HG02571 (cell line): ENCODE data around the gene ADCY7.
"Not testable (repeated sequence)": the region's sequence is repeated elsewhere in the genome, so short reads cannot be mapped to it uniquely, and the experiment has no call there.

Source experiments
- ATAC-seq: cut with Tn5 transposase; IDR thresholded peaks from one replicate; pipeline ENCODE4 v1.9.1; 2021; ENCODE audit warnings: mild to moderate bottlenecking, moderate library complexity; ENCODE audit not compliant: unreplicated experiment

ADCY7 gene

DNA sequence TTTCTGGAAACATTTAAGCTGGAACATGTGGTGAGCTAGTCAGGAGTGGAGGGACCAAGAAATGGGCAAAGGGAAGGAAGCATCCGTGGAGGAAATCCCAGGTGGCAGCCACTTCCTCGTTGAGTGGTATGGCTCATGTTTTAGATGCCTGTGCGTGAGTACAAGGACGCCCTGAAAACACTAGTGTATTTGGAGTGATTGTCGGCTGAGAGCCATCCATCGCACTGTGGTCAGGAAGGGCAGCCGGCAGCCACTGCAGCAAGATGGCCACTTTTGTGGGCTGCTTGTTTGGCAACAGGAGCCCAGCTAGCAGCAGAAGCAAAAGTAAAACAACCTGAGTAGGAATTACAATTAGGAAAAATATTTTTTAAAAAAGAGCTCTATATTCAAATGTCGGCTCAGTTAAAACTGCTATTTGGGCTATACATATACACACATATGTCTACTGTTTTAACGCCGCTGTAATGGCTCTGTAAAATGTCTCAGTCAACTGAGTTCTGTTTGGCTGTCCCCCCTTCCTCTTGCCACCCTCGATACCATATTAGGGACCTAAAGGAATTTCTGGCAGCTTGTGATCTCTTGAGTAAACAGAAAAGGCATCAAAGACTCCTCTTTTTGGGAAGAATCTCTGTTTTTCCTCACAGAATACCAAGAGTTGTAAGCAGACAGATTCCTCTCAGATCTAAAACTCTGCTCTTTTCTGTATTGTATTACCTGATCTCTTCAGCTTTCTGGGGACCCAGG lies 63.3 kb downstream of the ADCY7 start:
- no peak for ATAC-seq

DNA sequence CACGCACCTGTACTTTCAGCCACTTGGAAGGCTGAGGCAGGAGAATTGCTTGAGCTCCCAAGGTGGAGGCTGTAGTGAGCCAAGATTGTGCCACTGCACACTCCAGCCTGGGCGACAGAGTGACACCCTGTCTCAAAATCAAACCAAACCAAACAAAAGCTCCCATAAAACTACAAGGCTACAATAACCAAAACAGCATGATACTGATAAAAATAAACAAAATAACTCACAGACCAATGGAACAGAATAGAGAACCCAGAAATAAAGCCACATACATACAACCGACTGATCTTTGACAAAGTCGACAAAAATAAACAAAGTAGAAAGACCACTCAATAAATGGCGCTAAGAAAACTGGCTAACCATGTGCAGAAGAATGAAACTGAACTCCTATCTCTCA lies 65.2 kb downstream of the ADCY7 start:
- ATAC-seq, result no peak

DNA sequence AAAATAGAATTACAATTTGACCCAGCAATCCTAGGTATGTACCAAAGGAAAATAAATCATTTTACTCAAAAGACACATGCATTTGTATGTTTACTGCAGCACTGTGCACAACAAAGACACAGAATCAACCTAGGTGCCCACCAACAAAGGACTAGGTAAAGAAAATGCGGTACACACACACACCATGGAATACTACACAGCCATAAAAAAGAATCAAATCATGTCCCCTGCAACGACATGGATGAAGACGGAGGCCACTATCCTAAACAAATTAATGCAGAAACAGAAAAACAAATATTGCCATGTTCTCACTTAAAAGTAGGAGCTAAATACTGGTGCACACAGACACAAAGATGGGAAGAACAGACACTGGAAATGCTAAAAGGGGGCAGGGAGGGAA lies 66.2 kb downstream of the ADCY7 start:
- no peak for ATAC-seq

DNA sequence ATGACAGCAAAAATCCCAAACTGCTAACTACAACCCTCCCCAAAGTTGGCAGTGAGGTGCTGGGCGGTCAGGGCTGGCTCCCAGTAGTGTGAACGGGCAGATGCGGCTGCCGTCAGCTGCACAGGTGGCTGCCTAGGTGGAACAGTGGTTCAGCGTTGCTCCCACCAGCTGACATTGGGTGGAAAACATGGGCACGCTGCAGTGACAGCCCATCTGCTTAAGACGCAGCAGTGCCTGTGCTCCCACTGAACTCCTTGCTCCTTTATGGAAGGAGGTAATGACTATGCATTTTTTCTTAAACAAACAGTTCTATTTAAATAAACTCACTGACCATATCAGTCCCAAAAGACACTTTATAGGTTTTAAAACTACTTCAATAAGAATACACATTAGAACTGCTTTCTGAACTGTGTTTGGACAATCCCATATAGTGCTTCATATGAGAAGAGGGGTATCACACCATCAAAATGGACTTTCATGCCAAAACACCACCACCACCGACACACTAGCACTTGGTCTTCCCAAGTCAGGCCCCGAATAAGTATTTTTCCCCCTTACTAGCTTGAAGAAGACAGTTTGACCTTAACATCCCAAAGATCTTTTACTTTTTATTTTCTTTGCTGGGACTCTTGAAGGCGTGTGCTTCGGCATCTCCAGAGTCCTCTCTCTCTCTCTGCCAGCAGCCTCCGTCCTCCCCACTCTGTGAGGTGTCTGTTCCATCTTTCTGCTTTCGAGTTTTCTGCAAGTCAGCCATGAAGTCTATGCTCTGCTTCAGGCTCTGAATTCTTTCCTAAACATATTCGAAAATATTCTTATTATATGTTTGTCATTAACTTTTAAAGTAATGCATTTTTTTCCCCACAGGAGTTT lies 68.0 kb downstream of the ADCY7 start:
- no peak for ATAC-seq

DNA sequence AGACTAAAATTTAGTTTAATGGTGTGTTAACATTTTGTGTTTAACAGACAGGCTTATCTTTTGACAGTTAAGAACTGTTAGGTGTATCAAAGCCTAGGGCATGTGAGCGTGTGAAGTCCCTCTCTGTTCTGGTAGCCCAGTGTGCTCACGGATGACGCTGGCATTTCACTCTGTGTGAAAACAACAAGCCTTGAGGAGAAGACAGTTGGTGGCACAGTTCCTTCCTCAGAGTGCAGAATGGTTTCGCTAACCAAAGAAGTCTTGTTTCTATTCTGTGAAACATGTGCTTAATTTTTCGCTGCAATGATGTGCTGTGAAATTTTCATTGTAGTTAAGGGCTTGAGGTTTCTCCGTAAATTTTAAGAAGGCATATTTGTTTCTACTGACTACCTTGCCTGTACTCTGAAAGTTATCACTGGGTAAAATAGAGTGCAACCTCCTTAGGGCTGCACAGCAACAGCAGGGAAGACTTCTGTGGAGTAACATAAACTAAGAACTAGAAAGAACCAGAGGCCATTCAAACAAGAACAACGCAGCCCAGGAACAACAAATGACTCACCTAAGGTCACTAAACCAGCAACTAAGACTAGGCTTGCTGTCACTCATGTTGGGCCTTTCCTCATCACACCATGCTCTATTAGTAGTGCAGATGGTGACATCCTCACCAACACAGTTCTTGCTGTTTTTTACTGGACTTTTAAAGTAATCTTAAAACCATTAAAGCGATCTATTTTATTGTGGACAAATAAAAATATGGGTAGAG lies 69.0 kb downstream of the ADCY7 start:
- ATAC-seq, result peak; percentile 77

DNA sequence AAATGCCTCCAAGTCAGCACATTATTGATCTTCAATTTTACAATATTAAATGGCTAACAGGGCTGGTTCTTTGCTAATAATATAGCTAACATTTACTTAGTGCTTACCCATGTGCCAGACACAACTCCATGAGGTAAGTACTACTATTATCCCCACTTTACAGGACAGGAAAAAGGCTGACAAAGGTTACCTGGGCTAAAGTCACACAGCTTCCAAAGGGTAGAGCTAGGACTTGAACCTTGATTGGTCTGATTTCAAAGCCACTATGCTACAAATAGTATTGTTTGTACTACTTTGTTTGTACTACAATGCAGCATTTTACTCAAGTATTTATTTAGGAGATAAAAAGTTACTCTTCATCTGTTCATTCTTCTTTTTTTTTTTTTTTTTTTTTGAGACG lies 70.5 kb downstream of the ADCY7 start:
- ATAC-seq, result no peak

DNA sequence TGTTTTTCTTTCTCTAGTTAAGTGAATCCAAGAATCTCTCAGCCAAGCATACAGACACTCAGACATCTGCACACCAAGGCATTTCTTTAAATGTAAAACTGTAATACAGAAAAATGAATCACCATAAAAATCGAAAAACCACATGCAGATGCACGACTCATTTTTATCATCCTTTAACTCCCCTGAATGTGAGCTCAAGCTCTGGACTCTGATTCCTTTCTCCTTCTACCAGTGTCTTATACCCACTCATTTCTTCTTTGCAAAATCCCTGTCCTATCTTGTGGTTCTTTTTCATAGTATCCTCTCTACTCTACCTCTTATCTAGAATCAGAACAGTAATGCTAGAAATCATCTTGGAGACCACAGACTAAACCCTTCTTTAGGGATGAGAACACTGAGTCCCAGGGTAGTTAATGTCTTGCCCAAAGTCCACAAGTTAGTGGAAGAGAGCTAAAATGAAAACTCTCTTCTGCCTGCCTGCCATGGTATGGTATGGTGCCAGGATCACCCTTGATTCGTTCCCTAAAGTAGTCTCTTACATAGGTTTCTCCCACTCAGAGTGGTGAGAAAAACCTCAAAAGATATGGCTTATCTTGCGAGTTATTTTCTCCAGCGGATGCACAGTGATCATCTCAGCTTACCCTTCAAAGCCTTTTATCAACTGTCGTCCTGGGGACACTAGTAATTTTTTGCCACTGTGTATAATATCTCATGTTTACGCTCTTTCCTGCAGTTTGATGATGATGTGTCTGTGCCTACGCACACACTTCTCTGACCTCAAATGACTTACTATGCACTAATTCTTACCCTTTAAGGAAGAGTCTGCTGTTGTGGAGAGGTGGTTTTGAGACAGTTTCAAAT lies 72.2 kb downstream of the ADCY7 start:
- no peak for ATAC-seq

DNA sequence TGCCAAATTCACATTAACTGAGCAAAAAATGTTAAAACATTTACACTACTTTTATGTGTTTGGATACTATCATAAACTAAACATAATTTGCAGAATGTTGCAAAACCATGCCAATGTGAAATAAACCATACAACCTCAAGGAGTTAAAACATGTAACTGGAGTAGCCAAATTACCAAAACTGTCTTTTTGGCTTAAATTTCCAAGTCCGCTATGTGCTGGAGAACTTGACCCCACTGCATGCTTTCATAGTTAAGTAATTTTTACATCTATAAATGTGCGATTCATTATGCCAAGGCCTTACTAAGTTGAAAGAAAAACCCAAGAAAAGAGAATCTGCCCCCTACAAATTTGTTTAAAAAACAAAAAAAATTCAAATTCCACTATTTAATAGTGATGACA lies 74.2 kb downstream of the ADCY7 start:
- no peak for ATAC-seq

DNA sequence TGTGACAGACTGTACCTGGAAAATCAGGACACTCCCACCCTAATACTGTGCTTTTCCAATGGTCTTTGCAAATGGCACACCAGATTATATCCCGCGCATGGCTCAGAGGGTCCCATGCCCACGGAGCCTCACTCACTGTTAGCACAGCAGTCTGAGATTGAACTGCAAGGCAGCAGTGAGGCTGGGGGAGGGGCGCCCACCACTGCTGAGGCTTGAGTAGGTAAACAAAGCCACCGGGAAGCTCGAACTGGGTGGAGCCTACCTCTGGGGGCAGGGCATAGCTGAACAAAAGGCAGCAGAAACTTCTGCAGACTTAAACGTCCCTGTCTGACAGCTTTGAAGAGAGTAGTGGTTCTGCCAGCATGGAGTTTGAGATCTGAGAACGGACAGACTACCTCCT lies 77.2 kb downstream of the ADCY7 start:
- ATAC-seq, result not testable (repeated sequence)

DNA sequence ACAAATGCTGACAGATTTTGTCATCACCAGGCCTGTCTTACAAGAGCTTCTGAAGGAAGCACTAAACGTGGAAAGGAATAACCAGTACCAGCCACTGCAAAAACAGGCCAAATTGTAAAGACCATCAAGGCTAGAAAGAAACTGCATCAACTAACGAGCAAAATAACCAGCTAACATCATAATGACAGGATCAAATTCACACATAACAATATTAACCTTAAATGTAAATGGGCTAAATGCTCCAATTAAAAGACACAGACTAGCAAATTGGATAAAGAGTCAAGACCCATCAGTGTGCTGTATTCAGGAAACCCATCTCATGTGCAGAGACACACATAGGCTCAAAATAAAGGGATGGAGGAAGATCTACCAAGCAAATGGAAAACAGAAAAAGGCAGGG lies 78.9 kb downstream of the ADCY7 start:
- ATAC-seq, result not testable (repeated sequence)

DNA sequence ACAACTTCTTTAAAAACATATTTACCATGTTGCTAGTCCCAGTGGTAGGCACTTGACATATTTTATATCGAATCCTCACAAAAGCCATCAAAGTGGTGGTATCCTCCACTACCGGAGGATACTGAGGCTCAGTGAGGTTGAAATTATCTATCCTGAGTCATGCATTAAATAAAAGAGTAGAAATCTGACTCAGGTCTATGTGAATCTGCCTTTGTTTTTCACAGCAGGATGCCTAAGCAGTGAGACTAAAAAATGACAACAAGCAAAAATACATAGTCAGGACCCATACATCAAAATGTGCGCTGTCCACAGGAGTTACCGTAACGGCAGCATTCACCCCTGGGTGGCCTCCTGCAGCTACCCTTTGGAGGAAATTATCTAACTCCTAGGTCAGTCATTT lies 84.8 kb downstream of the ADCY7 start:
- no peak for ATAC-seq

DNA sequence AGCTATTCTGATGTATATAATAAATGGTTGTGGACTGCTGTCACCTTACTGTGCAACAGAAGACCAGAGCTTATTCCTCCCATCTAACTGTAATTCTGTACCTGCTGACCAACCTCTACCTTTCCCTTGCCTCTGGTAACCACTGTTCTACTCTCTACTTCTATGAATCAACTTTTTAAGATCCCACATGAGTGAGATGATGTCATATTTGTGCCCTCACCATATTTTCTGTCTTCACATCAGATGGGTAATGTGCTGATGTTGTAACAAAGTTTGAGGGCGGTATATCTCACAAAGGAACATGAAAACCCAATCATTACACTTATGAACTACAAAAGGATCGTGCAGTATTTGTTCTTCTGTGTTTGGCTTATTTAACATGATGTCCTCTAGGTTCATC lies 85.6 kb downstream of the ADCY7 start:
- ATAC-seq, result no peak

DNA sequence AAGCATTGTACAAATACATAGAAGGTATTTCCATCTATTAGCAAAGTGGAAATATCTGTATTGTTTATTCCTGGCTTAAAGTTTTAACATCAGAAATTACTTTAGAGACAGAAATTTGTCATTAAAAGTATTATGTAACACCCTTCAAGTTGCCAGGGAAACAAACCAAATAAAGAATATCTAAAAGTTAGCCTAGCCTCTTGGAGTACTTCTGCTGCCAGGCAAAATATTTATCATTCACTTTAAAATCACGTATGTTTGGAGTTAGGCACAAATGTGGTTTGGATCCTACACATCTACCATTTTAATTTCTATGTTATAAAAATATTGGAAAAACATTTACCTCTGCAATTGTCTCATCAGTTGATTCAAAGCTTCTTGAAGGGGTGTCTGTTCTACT lies 87.7 kb downstream of the ADCY7 start:
- ATAC-seq, result no peak

DNA sequence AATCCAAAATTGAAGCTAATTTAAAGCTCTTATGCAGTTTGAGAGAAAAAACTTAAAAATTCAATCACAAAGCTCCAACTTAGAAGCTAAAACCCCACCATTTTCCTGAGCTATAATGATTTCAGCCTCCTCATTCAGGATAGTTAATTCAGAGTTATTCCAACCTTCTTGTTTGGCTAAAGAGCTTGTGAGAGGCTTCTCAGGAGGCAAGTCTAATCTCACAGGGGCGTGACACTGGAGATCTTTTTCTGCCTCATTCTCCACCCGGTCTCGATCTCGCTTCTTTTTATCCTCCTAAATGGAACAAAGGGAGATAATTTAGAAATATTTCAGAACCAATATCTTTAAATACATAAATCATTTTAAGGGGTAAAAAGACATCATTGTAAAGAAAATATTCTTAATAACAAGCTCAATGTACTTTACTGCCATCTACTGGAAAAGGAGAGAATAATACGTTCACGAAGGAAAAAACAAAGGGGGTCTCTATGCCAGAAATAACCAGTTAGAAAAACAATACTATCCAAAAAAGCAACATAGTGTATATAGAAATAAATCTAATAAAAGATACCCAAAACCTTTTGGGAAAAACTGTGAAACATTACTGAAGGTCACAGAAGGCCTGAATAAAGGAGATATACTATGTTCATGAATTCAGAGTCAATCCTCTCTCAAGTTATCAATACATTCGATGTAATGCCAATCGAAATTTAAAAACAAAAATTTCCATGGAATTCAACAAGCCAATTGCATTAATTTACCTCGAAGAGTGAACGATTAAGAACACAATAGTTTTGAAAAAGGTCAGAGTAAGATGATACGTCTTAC lies 88.5 kb downstream of the ADCY7 start:
- no peak for ATAC-seq

DNA sequence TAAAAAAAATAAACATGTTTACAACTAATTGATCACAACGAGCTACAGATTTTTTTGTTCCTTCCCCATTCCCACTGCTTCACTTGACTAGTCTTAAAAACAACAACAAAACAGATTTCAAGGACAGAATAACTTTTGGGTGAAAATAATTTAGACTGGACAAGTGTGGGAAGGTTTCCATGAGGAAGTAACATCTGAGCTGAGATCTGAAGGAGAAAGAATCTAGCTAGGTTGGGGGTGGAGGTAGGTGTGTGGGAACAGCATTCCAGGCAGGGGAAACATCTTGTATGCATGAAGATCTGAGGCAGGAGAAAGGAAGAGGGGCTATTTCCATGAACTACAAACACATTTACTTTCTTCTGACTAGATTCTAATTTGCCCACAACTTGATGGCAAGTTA lies 93.3 kb downstream of the ADCY7 start:
- ATAC-seq, result no peak

DNA sequence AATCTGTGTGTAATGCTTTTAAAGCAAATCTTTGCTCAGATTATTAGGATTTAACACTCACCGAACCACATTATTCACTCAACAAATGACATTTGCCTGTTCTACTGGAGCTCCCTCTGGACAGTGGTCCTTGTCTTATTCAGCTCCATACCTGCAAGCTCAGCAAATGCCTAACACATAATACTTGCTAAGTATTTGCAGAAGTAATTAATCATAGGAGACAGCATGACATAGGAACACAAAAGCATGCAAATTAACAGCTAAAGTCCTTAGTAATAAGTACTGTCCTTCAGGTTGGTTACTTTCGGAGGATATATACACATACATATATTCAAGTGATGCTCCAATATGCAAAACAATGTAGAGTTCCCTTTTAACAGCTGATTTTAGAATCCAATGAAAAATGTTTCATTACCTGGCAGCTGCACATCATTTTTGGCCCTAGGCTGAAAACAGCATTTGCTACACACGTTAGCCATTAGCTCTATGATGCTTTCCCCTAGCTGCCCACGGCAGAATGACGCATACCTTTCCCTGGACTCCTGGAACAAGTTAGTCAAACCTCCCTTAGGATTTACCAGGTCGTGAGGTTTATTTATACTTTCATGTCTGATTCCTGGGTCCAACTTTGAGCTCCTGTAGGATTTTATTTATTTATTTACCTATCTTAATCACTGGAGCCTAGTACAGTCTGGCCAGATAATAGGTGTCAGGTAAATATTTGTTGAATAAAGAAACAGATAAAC lies 93.9 kb downstream of the ADCY7 start:
- no peak for ATAC-seq

DNA sequence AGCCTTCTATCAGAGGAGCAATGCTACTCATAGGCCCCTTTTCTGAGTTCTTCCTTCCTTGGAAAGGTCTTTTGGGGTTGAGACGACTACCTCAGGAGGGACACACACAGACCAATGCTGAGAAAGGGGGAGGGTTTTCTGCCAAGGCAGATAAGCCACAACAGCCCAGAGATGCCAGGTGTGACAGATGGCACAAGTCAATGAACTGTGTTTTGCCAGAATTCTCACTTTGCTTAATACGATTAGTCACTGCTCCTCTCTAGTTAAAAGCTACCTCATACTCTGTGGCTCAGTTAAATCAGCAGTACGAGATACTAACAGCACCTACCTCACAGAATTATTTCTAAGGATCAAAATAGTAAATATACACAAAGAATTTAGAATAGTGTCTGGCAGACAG lies 94.4 kb downstream of the ADCY7 start:
- no peak for ATAC-seq

DNA sequence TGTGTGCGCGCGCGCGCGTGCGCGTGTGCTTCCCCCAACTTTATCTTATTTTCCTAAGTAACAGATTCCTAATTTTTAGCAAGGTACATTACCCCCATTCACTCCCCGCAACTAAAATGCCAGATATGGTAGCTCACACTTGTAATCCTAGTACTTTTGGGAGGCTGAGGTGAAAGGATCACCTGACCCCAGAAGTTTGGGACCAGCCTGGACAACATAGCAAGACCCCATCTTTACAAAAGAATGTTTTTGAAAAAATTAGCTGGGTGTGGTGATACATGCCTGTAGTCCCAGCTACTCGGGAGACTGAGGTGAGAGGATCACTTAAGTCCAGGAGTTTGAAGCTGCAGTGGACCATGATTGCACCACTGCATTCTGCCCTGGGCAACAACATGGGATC lies 97.3 kb downstream of the ADCY7 start:
- no peak for ATAC-seq
